GM20431 (cell line): Measurements from ENCODE around the gene CD163.
"Not testable (repeated sequence)": the region's sequence is repeated elsewhere in the genome, so short reads cannot be mapped to it uniquely, and the experiment has no call there.

ENCODE experiments used
- in situ Hi-C: fragments of 300-500 bp; cut with MseI, MboI; formaldehyde crosslinking; loops from one replicate; pipeline ENCODE4 v1.15.0; 2020; ENCODE audit warnings: low sequenced_read_pairs; ENCODE audit not compliant: unreplicated experiment

CD163 gene

GRCh38 chr12:7503686-7504415 is at the start of gene CD163:
CD163 (minus strand) TSS chr12:7503777; CDS start chr12:7503690, 87 bp downstream.
- in situ Hi-C loops = no loop called here

- in situ Hi-C loops = no loop called here
These were observed 39.2 kb upstream of the CD163 start for GRCh38 chr12:7542813-7543212.

- in situ Hi-C loops = no loop called here
These were observed 38.5 kb upstream of the CD163 start for GRCh38 chr12:7542046-7542445.

GRCh38 chr12:7514416-7514815 is 10.8 kb upstream of the CD163 start:
- in situ Hi-C loops = no loop called here

- in situ Hi-C loops = no loop called here
These were observed 9.0 kb upstream of the CD163 start for GRCh38 chr12:7512553-7512952.

GRCh38 chr12:7509793-7510470 is 6.4 kb upstream of the CD163 start:
- in situ Hi-C loops = not testable (repeated sequence)

GRCh38 chr12:7502612-7503011 is 965 bp downstream of the CD163 start:
- in situ Hi-C loops = no loop called here

- in situ Hi-C loops = no loop called here
These were observed 2.5 kb downstream of the CD163 start for GRCh38 chr12:7501031-7501588.

- in situ Hi-C loops = no loop called here
These were observed 3.9 kb downstream of the CD163 start for GRCh38 chr12:7499636-7500035.

GRCh38 chr12:7498809-7499208 is 4.8 kb downstream of the CD163 start:
- in situ Hi-C loops = no loop called here

GRCh38 chr12:7497661-7498060 is 5.9 kb downstream of the CD163 start:
- in situ Hi-C loops = no loop called here

GRCh38 chr12:7496451-7496850 is 7.1 kb downstream of the CD163 start:
- in situ Hi-C loops = no loop called here

GRCh38 chr12:7495136-7495535 is 8.4 kb downstream of the CD163 start:
- in situ Hi-C loops = no loop called here

GRCh38 chr12:7493006-7493405 is 10.6 kb downstream of the CD163 start:
- in situ Hi-C loops = no loop called here

- in situ Hi-C loops = no loop called here
These were observed 17.1 kb downstream of the CD163 start for GRCh38 chr12:7486512-7486911.

- in situ Hi-C loops = no loop called here
These were observed 18.5 kb downstream of the CD163 start for GRCh38 chr12:7485095-7485494.

- in situ Hi-C loops = no loop called here
These were observed 20.2 kb downstream of the CD163 start for GRCh38 chr12:7483343-7483742.

- in situ Hi-C loops = no loop called here
These were observed 23.8 kb downstream of the CD163 start for GRCh38 chr12:7479771-7480170.

GRCh38 chr12:7472060-7472459 is 31.5 kb downstream of the CD163 start:
- in situ Hi-C loops = loop anchor here (25.0 kb wide), 1 partner anchor 260 kb away; no protein-coding TSS in a partner anchor

GRCh38 chr12:7460375-7461259 is 43.0 kb downstream of the CD163 start:
- in situ Hi-C loops = loop anchor here (25.0 kb wide), 1 partner anchor 248 kb away; no protein-coding TSS in a partner anchor
